HepG2 (cell line): ENCODE data around the gene FGGY. TPM values are rescaled to one million over a fixed set of nuclear protein-coding genes. Genes with fewer than 3 reads are reported as not detected.

Experiments
- ATAD3A ChIP-seq: sonication (generic); formaldehyde crosslinking; IDR thresholded peaks from 2 replicates; pipeline ENCODE4 v1.4.0; 2020; ENCODE audit warnings: missing genetic modification reagents
- RFX5 ChIP-seq: IDR thresholded peaks from 2 replicates; pipeline ENCODE4 v1.6.1; 2011; ENCODE audit warnings: low read depth, low read length, improper control_type of control experiment
- ZBTB2 ChIP-seq: sonication (generic); formaldehyde crosslinking; IDR thresholded peaks from 2 replicates; pipeline ENCODE4 v1.8.0; 2022; ENCODE audit warnings: low read depth, missing genetic modification reagents
- ZNF234 ChIP-seq: sonication (generic); formaldehyde crosslinking; conservative IDR thresholded peaks from 2 replicates; pipeline ENCODE4 v1.5.1; 2020; ENCODE audit warnings: mild to moderate bottlenecking, missing genetic modification reagents
- polyA plus RNA-seq, 8 experiments: library from polyadenylated mRNA; depleted of rRNA in 3 of 8; stranded (reverse) in 7 of 8; unstranded in 1 of 8; fragments of >200 nt; fragmentation: Illumina TruSeq in 4 of 8; extraction: Trizol in 4 of 8; gene quantifications; 2 replicates each; pipeline versions ENCODE4 v1.2.1 to v1.2.3, GENCODE V29; 2011 to 2016; ENCODE audit warnings: low read depth in 4 of 8, missing spikeins in 1 of 8, mixed read lengths in 1 of 8; ENCODE audit not compliant: insufficient read depth in 1 of 8
- total RNA-seq, 5 experiments: library from RNA; depleted of rRNA; stranded (reverse); fragments of >200 nt; fragmentation: Illumina TruSeq; extraction: Trizol; gene quantifications; 2 replicates each; pipeline ENCODE4 v1.2.3, GENCODE V29; 2016; ENCODE audit warnings: low read depth in 1 of 5
- TF ChIP-seq, protein P1 (sequence below): sonication (generic); formaldehyde crosslinking; IDR thresholded peaks from 2 replicates; pipeline ENCODE4 v1.4.0; 2020; ENCODE audit warnings: mild to moderate bottlenecking, missing genetic modification reagents

Gene FGGY
- total and polyA plus RNA-seq, 2 of the 13 experiments (the other 11 are each of a cell fraction or from before 2014, with no cell fraction given) = 15.7 to 27.5 TPM

GRCh38 chr1:59526240-59526639 is 229.3 kb downstream of the FGGY start (continued):
- TF ChIP-seq, protein P1, sequence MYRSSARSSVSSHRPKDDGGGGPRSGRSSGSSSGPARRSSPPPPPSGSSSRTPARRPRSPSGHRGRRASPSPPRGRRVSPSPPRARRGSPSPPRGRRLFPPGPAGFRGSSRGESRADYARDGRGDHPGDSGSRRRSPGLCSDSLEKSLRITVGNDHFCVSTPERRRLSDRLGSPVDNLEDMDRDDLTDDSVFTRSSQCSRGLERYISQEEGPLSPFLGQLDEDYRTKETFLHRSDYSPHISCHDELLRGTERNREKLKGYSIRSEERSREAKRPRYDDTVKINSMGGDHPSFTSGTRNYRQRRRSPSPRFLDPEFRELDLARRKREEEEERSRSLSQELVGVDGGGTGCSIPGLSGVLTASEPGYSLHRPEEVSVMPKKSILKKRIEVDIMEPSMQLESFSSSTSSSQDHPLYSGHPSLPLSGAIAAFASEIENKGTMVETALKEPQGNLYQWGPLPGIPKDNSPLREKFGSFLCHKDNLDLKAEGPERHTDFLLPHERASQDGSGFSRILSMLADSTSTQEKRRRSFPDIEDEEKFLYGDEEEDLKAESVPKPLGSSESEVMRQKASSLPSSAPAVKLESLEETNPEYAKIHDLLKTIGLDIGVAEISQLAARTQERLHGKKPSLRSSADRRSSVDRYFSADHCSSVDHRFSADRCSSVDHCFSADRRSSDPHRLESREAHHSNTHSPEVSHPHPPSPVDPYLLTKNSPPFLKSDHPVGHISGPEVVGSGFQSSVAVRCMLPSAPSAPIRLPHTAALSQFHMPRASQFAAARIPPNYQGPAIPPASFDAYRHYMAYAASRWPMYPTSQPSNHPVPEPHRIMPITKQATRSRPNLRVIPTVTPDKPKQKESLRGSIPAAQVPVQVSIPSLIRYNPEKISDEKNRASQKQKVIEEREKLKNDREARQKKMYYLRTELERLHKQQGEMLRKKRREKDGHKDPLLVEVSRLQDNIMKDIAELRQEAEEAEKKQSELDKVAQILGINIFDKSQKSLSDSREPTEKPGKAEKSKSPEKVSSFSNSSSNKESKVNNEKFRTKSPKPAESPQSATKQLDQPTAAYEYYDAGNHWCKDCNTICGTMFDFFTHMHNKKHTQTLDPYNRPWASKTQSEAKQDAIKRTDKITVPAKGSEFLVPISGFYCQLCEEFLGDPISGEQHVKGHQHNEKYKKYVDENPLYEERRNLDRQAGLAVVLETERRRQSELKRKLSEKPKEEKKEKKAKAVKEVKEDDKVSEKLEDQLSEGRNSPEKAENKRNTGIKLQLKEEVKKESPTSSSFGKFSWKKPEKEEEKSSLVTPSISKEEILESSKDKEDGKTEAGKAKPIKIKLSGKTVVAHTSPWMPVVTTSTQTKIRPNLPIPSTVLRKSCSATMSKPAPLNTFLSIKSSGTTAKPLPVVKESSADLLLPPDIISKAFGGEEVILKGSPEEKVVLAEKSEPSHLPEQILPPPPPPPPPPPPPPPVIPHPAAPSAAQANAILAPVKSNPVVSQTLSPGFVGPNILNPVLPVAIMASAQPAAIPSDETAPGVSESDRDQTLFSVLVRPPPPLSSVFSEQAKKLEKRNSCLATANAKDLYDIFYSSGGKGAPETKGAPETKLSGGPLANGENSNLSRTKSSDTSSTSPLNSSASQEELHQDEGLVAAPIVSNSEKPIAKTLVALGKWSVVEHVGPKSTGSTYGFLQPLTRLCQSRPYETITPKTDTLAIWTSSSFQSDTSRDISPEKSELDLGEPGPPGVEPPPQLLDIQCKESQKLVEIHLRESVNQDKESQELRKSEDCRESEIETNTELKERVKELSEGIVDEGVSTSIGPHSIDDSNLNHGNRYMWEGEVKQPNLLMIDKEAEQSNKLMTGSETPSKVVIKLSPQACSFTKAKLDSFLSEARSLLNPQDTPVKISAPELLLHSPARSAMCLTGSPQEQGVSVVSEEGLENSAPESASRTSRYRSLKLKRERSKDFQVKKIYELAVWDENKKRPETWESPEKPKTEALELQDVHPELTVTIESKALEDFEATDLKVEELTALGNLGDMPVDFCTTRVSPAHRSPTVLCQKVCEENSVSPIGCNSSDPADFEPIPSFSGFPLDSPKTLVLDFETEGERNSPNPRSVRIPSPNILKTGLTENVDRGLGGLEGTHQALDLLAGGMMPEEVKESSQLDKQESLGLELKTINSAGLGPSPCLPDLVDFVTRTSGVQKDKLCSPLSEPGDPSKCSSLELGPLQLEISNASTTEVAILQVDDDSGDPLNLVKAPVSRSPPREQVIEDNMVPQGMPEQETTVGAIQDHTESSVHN (CRISPR knock-in tag) = no peak
- TF ChIP-seq ZBTB2 (CRISPR knock-in tag) (no peak), ATAD3A (CRISPR knock-in tag) (no peak), ZNF234 (CRISPR knock-in tag) (no peak), RFX5 (no peak)
